Vagina (tissue), 2 donors: ENCODE data around the gene S100A7. TPM values are rescaled to one million over a fixed set of nuclear protein-coding genes. Genes with fewer than 3 reads are reported as not detected.
"Not testable (repeated sequence)": the region's sequence is repeated elsewhere in the genome, so short reads cannot be mapped to it uniquely, and the experiment has no call there.

Source experiments
- DNase-seq, 2 donors: peaks; one replicate each; pipeline ENCODE4 v3.0.0-alpha.2; 2017; ENCODE audit errors: extremely low spot score in 2 of 2
- H3K27ac ChIP-seq: fragments of 200-600 bp; sonication (generic); one replicate; pipeline ENCODE4 v1.5.1; 2019
- H3K27me3 ChIP-seq: fragments of 200-600 bp; sonication (generic); one replicate; pipeline ENCODE4 v1.5.1; 2019
- H3K36me3 ChIP-seq, 2 donors: fragments of 200-600 bp; sonication (generic); one replicate each; pipeline ENCODE4 v1.5.1; 2017 to 2019
- H3K4me1 ChIP-seq: fragments of 200-600 bp; sonication (generic); one replicate; pipeline ENCODE4 v1.5.1; 2019
- H3K4me3 ChIP-seq, 2 donors: fragments of 200-600 bp; sonication (generic); 1 replicate in 1 of 2; 2 replicates in 1 of 2; pipeline ENCODE4 v1.5.1; 2016 to 2019
- H3K9me3 ChIP-seq: fragments of 200-600 bp; sonication (generic); one replicate; pipeline ENCODE4 v1.5.1; 2019
- CTCF ChIP-seq, 3 experiments: fragments of 450-650 bp in 2 of 3; fragments of 200-600 bp in 1 of 3; sonication (generic) in 1 of 3; IDR thresholded peaks; one replicate each; pipeline ENCODE4 v1.5.1; 2017 to 2019; ENCODE audit warnings: antibody characterized with exemption in 3 of 3, mild to moderate bottlenecking in 2 of 3, moderate library complexity in 2 of 3
- POLR2A ChIP-seq, 2 donors: fragments of 450-650 bp; IDR thresholded peaks; one replicate each; pipeline ENCODE4 v1.6.1; 2017; ENCODE audit warnings: antibody characterized with exemption in 2 of 2, mild to moderate bottlenecking in 2 of 2, moderate library complexity in 2 of 2
- POLR2AphosphoS5 ChIP-seq, 2 donors: sonication (generic); formaldehyde crosslinking; IDR thresholded peaks; one replicate each; pipeline ENCODE4 v1.9.0; 2017; ENCODE audit warnings: antibody characterized with exemption in 2 of 2, mild to moderate bottlenecking in 2 of 2, low read depth in 1 of 2; ENCODE audit not compliant: insufficient read depth in 1 of 2
- intact Hi-C: fragments of 100-400 bp; cut with DNase I; formaldehyde crosslinking; loops from one replicate; pipeline ENCODE4 v1.15.1; 2023
- total RNA-seq: library from RNA; depleted of rRNA; stranded (reverse); fragments of >200 nt; gene quantifications from one replicate; pipeline ENCODE4 v1.2.3, GENCODE V29; 2016

Gene S100A7
- total RNA-seq, 1 donor from 2014 or later: 36.6 TPM

GRCh38 chr1:153417136-153417888 lies 43.1 kb downstream of the S100A7 start:
- no peak overlapping the region for H3K4me3 ChIP-seq
- H3K27me3 ChIP-seq: no peaks in the 10 kb centered on the region
- TF ChIP-seq POLR2AphosphoS5 (IDR thresholded peaks at IDR 0.05; ENCODE audit: insufficient read depth in 1 of 2, low read depth in 1 of 2) (no peak), CTCF (IDR thresholded peaks at IDR 0.05) (no peak), POLR2A (IDR thresholded peaks at IDR 0.05) (no peak)
- H3K36me3 ChIP-seq: no peaks in the 10 kb centered on the region
- no peaks in the 10 kb centered on the region for H3K9me3 ChIP-seq
- H3K4me1 ChIP-seq: no peaks in the 10 kb centered on the region
- intact Hi-C loops: no loop called here
- DNase-seq: no peak
- no peak overlapping the region for H3K27ac ChIP-seq

- Histone ChIP-seq H3K4me1 (no peaks in the 10 kb centered on the region), H3K27me3 (no peaks in the 10 kb centered on the region), H3K4me3 (no peak within 1 kb of the TSS), H3K36me3 (no peaks in the 10 kb centered on the region), H3K27ac (no peak within 1 kb of the TSS), H3K9me3 (no peaks in the 10 kb centered on the region)
- intact Hi-C loops: no loop called here
- TF ChIP-seq CTCF (IDR thresholded peaks at IDR 0.05) (no peak), POLR2A (IDR thresholded peaks at IDR 0.05) (no peak), POLR2AphosphoS5 (IDR thresholded peaks at IDR 0.05; ENCODE audit: insufficient read depth in 1 of 2, low read depth in 1 of 2) (no peak)
- no peak for DNase-seq
These were observed 44.4 kb downstream of the S100A7 start, which contains the start of gene S100A7A for GRCh38 chr1:153415850-153416570. Gene S100A7A (plus strand): TSS chr1:153416520. CDS start chr1:153418083, 1,563 bp downstream.

- H3K4me3 ChIP-seq, H3K4me1 ChIP-seq, intact Hi-C loops, H3K36me3 ChIP-seq, H3K9me3 ChIP-seq, DNase-seq, H3K27me3 ChIP-seq, H3K27ac ChIP-seq: not testable (repeated sequence)
These were observed 46.5 kb downstream of the S100A7 start for GRCh38 chr1:153413961-153414360.

Other genes with a start within 250 kb of the S100A7 start
- gene PRR9, start 243.1 kb downstream of the S100A7 start, total RNA-seq: not detected
- not detected for gene LORICRIN, start 201.0 kb downstream of the S100A7 start, total RNA-seq
- gene PGLYRP3, start 147.7 kb downstream of the S100A7 start, total RNA-seq: 28.7 TPM
- gene PGLYRP4, start 111.8 kb downstream of the S100A7 start, total RNA-seq: 3.9 TPM
- gene S100A9, start 102.8 kb downstream of the S100A7 start, total RNA-seq: 4,658 TPM
- gene S100A12, start 85.0 kb downstream of the S100A7 start, total RNA-seq: 4.2 TPM
- gene S100A8, start 69.6 kb downstream of the S100A7 start, total RNA-seq: 1,155 TPM
- not detected for gene S100A7A, start 44.1 kb downstream of the S100A7 start, total RNA-seq
- gene S100A6, start 75.3 kb upstream of the S100A7 start, total RNA-seq: 562 TPM
- gene S100A5, start 80.3 kb upstream of the S100A7 start, total RNA-seq: not detected
- 375 TPM for gene S100A4, start 85.2 kb upstream of the S100A7 start, total RNA-seq
- 9.6 TPM for gene S100A3, start 88.6 kb upstream of the S100A7 start, total RNA-seq
- gene S100A2, start 105.2 kb upstream of the S100A7 start, total RNA-seq: 470 TPM
- gene S100A16, start 152.5 kb upstream of the S100A7 start, total RNA-seq: 259 TPM
- gene S100A14, start 155.7 kb upstream of the S100A7 start, total RNA-seq: 323 TPM
- gene S100A13, start 166.9 kb upstream of the S100A7 start, total RNA-seq: 116 TPM
- not detected for gene S100A1, start 167.8 kb upstream of the S100A7 start, total RNA-seq
- gene CHTOP, start 173.4 kb upstream of the S100A7 start, total RNA-seq: 67.3 TPM
- gene SNAPIN, start 198.1 kb upstream of the S100A7 start, total RNA-seq: 43.2 TPM
- 85.4 TPM for gene ILF2, start 210.3 kb upstream of the S100A7 start, total RNA-seq
- 45.9 TPM for gene NPR1, start 218.0 kb upstream of the S100A7 start, total RNA-seq